ENCODE data around the gene ZSWIM3.
A peak's percentile ranks its signal among the peaks of the same experiment; 100 is the strongest.

The ZSWIM3 gene

GRCh38 chr20:45833030-45833882, 24.2 kb upstream of the ZSWIM3 start, which contains the start of gene SNX21:
Gene SNX21, plus strand, starts transcription at chr20:45833799. Its CDS starts 121 bp downstream, at chr20:45833920.
- peak; percentile 74 for DNase-seq (ENCODE audit: low spot score)

GRCh38 chr20:45833883-45834796, 23.3 kb upstream of the ZSWIM3 start:
- peak; percentile 86 for DNase-seq (ENCODE audit: low spot score)

- peak; percentile 5 for DNase-seq (ENCODE audit: low spot score)
Observed at GRCh38 chr20:45834797-45835161, 22.6 kb upstream of the ZSWIM3 start.

- DNase-seq (ENCODE audit: low spot score): no peak
Observed at GRCh38 chr20:45835329-45835765, 22.1 kb upstream of the ZSWIM3 start.

GRCh38 chr20:45835825-45836224, 21.6 kb upstream of the ZSWIM3 start:
- DNase-seq (ENCODE audit: low spot score): peak; percentile 13

- DNase-seq (ENCODE audit: low spot score): no peak
Observed at GRCh38 chr20:45836841-45837240, 20.6 kb upstream of the ZSWIM3 start.

GRCh38 chr20:45840700-45841198, 16.7 kb upstream of the ZSWIM3 start:
- DNase-seq (ENCODE audit: low spot score): no peak

GRCh38 chr20:45841407-45842129, 15.8 kb upstream of the ZSWIM3 start:
- DNase-seq (ENCODE audit: low spot score): no peak

- DNase-seq (ENCODE audit: low spot score): no peak
Observed at GRCh38 chr20:45842169-45842812, 15.1 kb upstream of the ZSWIM3 start.

GRCh38 chr20:45843506-45843905, 13.9 kb upstream of the ZSWIM3 start:
- no peak for DNase-seq (ENCODE audit: low spot score)

GRCh38 chr20:45845452-45845851, 12.0 kb upstream of the ZSWIM3 start:
- no peak for DNase-seq (ENCODE audit: low spot score)

- DNase-seq (ENCODE audit: low spot score): no peak
Observed at GRCh38 chr20:45848421-45848820, 9.0 kb upstream of the ZSWIM3 start.

- DNase-seq (ENCODE audit: low spot score): no peak
Observed at GRCh38 chr20:45848969-45849582, 8.3 kb upstream of the ZSWIM3 start.

GRCh38 chr20:45850238-45850637, 7.2 kb upstream of the ZSWIM3 start:
- no peak for DNase-seq (ENCODE audit: low spot score)

- DNase-seq (ENCODE audit: low spot score): no peak
Observed at GRCh38 chr20:45850926-45851325, 6.5 kb upstream of the ZSWIM3 start.

- no peak for DNase-seq (ENCODE audit: low spot score)
Observed at GRCh38 chr20:45851501-45851900, 5.9 kb upstream of the ZSWIM3 start.

- DNase-seq (ENCODE audit: low spot score): no peak
Observed at GRCh38 chr20:45852326-45852725, 5.1 kb upstream of the ZSWIM3 start.

GRCh38 chr20:45853484-45853883, 3.9 kb upstream of the ZSWIM3 start:
- DNase-seq (ENCODE audit: low spot score): no peak

- DNase-seq (ENCODE audit: low spot score): no peak
Observed at GRCh38 chr20:45857882-45858216, 435 bp downstream of the ZSWIM3 start.

GRCh38 chr20:45859916-45860315, 2.5 kb downstream of the ZSWIM3 start:
- DNase-seq (ENCODE audit: low spot score): no peak

All from Ammon's horn (tissue), 1 donor.